Stimulated activated CD8-positive, alpha-beta memory T cell treated with anti-CD3 and anti-CD28 coated beads, Interleukin-4, amount 100 ng/mL, for 24 hours (primary cell): Measurements from ENCODE around the gene BPNT1.
"Not testable (repeated sequence)": the region's sequence is repeated elsewhere in the genome, so short reads cannot be mapped to it uniquely, and the experiment has no call there.

ENCODE experiments used
- DNase-seq: peaks from one replicate; pipeline ENCODE4 v3.0.0-alpha.2; 2020; ENCODE audit warnings: low read depth

Gene BPNT1, protein sequence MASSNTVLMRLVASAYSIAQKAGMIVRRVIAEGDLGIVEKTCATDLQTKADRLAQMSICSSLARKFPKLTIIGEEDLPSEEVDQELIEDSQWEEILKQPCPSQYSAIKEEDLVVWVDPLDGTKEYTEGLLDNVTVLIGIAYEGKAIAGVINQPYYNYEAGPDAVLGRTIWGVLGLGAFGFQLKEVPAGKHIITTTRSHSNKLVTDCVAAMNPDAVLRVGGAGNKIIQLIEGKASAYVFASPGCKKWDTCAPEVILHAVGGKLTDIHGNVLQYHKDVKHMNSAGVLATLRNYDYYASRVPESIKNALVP

DNA sequence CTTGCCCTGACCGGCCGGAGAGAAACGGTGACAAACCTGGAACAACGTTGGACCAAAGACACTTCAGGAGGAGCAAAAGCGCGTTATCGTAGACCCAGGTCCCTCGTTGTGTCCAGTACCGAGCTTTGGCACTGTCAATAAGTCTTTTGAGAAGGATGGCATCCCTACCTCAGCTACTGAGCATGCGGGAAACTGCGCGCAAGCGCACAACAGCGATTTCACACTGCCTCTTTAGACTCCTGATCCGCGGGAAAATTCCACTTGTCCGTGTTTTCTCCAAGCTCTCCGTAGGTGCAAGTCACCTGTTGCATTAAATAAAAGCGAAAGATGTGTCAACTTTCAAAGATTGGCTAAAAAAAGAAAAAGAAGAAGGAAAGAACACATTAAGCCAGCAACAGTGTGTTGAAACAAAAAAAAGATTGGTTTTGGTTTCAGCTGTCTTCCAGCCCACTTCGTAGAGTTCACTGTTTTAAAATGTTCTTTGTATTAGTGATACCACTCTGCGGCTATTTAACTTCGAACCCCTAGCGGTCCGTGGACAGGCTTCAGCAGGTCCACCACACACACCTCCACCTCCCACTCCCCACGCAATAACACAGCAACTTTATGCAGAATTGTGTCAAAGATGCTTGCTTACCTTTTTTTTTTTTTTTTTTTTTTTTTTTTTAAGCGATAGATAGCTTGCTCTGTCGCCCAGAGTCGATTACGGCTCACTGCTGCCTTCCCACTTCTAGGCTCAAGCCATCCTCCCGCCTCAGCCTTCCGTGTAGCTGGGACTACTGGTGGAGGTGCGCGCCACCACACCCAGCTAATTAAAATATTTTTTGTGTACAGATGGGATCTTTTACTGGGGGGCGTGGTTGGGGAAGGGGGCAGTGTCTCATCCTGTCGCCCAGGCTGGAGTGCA, at the start of gene BPNT1:
TSS of gene BPNT1 (minus strand) at position 139 of the 907 bp plus-strand sequence. CDS start 9,942 bp downstream, outside the sequence.
- peak; percentile 93 for DNase-seq

DNA sequence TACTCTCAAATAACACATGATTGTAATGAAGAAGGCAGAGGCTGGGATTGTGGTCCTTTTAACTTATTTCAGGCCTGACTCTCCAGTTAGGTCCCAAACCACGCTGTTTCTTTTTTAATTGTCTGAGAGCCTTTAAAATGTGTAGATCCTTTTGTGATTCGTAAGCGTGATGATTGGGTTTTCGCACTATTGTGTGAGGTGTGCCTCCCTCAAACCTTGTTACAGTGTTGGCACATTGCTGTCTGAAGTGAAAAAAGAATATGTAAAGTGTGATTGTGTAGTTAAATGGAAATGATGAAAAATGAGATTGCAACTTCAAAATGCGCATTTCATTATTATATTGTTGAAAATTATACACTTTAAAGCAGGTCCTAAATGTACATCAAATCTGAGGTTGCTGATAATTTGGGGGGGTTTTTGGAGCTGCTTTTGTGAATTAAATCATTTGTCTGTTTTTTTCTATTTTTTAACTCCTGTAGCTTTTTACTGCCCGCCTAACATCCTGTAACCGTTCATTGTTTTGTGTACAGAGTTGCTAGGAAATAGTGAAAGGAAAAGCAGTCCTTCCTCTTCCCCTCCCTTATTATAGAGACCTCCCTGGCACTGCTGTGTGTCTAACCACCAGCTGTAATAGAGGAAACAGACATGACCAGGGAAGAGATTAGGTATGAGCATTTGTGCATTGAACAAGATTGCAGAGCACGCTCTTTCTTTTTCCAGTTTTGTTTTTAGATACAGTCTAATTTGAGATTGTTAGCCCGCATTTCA, 47.6 kb upstream of the BPNT1 start:
- no peak for DNase-seq

DNA sequence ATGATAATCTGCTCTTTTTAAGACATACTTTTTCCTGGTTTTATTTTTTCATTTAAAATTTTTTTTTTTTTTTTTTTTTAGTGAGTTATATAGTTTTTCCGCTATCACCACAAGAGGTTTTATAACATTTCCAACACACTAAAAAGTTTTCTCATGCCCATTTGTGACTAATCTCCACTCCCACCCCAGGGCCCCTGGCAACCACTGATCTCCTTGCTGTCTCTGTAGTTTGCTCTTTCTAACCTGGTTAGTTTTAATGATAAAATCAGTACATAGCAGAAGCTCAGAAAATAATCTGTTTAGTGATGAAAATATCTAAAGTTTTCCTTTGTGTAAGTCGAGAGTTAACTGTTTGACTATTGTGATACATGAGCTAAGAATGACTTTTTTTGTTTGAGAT, 46.2 kb upstream of the BPNT1 start:
- DNase-seq, result no peak

DNA sequence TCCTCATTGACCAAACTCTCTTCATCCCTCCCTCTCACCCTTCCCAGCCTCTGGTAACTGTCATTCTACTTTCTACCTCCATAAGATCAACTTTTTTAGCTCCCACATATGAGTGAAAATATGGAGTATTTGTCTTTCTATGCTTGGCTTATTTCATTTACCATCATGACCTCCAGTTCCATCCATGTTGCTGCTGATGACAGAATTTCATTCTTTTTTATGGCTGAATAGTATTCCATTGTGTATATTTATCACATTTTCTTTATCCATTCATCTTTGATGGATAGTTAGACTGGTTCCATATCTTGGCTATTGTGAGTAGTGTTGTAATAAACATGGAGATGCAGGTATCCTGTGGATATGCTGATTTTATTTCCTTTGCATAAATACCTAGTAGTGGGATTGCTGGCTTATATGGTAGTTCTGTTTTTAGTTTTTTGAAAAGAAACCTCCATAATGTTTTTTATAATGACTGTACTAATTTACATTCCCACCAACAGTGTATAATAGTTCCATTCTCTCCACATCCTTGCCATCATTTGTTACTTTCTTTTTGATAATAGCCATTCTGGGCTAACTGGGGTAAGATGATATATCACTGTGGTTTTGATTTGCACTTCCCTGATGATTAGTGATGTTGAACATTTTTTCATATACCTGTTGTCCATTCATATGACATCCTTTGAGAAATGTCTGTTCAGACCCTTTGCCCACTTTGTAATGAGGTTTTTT, 40.1 kb upstream of the BPNT1 start:
- no peak for DNase-seq

DNA sequence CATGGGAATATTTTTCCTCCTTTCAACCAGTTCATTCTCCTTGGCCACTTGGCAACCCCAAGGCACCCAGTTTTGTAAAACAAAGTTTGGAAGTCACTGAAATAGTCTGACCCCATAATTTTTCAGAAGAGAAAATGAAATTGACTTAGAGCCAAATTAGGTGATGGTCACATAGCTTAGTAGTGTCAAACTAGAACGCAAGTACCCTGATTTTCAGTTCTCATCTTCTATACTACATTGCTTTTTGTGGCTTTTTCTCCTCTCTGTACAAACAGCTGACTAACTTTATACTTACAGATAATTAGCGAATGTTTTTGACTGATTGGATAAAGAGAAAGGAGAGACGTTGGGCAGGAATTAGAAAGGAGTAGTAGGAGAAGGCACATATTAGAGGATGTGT, 37.5 kb upstream of the BPNT1 start:
- no peak for DNase-seq

DNA sequence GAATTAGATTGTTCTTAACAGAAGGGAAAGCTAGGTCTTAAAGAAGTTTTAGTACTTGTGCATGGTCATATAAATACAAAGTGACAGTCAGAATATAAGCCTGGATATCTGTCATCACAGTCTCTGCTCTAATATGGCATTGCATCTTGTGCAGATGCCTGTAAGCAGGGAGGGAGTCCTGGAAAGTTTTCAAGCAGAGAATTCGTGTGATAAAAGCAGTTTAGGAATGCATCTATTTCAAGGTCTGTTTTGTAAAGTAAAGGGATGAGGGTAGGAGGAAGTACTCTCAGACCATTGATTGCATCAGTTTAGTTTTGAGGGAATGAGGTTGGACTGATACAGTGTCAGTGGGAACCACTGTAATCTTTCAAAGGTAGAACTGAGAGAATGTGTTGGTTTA, 35.0 kb upstream of the BPNT1 start:
- DNase-seq, result no peak

DNA sequence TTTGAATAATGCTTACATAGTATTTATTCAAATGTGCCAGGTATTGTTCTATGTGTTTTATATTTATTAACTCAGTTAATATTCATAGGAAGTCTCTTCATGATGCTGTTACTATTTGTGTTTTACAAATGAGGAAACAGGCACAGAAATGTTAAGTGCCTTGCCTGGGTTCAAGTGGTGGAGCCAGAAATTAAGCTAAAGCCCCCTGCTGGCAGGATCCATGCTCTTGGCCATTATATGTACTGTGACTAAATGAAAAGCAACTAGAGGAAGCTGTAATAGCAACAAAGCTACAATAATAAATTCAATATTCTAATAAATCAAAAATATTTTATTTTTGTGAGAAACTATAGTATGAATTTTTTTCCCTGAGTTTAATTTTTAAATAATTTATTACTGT, 34.3 kb upstream of the BPNT1 start:
- DNase-seq, result no peak

DNA sequence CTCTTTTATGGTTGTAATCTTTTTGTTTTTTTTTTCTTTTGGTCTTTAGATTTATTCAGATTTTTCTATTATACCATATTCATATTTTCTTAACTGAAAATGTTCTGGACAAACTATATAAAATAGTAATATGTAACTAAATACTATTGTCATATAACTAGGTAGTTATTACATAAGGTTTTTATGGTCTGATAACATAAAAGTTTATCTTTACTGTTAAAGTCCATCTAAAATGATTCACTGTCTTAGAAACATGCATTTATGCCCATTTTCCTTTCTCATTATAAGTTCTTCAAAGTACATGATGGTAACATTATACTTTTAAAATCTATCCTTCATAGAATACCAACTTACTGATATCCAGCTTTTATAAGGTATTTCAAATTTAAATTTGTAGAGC, 33.5 kb upstream of the BPNT1 start:
- DNase-seq, result no peak

DNA sequence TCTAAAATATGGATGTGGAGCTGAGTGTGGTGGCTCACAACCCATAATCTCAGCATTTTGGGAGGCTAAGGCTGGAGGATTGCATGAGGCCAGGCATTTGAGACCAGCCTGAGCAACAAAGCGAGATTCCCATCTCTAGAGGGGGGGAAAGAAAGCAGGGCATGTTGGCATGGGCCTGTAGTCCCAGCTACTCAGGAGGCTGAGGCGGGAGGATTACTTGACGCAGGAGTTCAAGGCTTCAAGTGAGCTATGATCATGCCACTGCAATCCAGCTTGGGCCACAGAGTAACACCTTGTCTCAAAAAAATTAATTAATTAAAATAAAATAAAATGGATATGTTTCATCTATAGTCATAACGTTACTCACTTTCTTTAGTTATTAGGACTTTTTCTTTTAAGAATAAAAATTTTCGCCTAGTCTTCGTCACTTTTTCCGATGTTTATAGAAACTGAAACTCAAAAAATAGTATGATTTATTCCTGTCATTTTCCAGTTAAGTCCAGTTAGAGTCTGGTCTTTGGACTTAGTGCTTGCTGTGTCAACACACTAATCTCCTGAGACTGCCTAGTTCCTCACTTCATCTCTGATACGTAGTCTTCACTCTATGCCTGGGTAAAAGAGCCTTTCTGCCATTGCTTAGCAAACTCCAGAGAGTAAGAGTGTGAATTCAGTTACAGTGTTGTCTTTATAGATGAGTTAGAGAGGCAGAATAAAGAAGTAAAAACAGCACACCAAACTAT, 32.4 kb upstream of the BPNT1 start:
- no peak for DNase-seq

DNA sequence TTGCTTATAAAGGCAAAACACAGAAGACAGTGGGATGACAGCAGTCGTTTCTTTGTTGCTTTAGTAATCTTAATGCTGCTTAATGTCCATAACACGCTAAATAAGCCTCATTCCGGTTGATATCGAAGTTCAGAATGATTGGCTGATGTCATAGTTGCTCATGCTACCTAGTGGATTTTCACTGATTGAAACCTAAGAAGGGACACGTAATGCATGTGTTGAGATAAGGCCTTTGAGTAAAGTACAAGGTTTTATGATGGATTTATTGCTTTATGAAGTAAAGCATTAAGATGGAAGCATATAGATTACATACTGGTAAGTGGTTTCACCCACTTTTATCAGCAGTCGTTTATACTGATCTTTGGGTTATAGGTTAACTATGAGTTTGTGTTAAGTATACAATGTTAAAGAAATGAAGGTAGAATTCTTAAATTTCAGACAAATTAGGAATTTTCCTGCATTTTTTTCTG, 29.5 kb upstream of the BPNT1 start:
- no peak for DNase-seq

DNA sequence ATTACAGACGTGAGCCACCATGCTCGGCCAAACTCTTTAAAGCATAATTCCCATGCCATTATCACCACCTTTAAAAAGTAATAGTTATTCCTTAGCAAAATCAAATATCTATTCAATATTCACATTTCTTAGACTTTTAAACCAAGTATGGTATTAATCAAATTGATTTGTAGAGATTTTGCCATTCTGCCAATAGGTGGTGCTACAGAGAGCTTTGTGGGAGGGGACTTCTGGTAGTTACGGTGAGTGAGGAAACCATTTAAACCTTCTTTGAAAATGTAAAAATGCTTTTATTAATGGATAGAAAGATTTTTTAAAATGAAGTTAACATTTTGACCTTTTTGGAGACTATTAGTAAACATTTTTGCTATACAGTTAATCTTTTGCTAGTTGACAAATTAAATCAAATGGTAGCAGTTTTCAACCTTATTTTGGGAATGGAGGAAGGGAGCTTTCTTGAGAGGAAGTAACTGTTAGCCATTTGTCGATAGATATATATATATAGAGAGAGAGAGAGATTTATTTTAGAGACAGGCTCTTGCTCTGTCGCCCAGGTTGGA, 23.6 kb upstream of the BPNT1 start:
- no peak for DNase-seq

DNA sequence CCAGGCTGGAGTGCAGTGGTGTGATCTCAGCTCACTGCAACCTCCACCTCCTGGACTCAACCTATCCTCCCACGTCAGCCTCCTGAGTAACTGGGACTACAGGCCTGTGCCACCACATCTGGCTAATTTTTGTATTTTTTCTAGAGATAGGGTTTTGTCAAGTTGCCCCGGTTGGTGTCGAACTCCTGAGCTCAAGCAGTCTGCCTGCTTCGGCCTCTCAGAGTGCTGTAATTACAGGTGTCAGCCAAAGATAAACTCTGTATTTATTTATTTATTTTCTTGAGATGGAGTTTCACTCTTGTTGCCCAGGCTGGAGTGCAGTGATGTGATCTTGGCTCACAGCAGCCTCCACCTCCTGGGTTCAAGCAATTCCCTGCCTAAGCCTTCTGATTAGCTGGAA, 23.0 kb upstream of the BPNT1 start:
- not testable (repeated sequence) for DNase-seq

DNA sequence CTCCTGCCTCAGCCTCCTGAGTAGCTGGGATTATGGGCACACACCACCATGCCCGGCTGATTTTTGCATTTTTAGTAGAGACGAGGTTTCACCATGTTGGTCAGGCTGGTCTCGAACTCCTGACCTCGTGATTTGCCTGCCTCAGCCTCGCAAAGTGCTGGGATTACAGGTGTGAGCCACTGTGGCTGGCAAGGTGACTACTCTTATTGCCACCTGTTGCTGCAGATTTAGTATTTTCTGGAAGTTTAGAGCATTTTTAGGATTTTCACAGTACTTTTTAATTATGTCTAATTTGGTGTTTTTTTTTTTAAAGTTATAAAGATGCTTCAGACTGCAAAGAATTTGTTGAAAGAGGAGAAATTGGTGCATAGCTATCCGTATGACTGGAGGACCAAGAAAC, 20.9 kb upstream of the BPNT1 start:
- not testable (repeated sequence) for DNase-seq

DNA sequence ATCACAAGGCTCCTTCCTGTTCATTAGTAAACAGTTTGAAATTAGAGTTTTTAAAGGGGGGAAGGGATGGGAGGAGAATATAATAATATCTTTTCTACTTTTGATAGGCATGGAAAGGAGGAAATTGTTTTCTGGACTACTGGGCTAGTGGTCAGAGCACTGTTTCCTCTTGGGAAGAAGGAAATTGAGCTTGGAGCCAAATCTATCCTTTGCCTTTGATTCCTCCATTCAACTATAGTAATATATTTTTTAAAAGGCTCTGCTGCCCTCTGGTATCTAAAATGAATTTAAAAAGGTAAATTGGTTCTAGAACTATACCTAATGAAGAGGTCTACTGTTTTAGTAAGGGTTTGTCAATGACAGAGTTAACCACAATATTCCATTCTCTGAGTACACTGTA, 10.2 kb upstream of the BPNT1 start:
- DNase-seq, result no peak

DNA sequence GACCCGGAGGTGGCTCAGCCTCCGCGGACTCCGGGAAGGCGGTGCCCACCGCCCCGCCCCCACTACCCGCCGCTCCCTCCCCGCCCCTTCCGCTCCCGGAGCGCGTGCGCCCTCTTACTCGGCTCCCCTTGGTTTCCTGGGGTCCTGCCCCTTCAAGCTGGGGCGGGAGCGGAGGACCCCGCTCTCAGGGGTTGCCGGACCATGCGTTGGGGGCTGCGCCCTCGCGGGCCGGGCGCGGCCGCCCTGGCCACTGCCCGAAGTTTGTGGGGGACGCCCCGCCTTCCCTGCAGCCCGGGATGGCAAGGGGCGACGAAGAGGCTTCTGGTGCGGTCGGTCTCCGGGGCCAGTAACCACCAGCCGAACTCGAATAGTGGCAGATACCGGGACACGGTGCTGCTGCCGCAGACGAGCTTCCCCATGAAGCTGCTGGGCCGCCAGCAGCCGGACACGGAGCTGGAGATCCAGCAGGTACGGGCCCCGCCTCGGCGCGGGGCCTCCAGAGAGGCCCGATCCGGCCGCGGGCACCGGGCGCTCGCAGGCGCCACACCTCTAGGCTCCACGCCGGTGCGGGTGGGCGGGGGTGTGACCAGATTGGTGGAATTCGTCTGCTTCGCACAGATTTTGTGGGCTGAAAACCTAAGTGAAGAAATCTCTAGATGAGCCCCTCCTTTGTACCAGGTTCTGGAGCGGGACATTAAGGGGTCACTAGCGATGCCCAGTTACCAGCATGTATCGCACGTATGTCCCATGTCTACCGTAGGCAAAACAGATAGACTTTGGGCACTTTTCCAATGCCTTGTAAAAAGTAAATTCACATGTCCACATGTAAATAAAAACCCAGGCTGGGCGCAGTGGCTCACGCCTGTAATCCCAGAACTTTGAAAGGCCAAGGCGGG, 4.7 kb upstream of the BPNT1 start, which contains the start of gene IARS2:
TSS of gene IARS2 (plus strand) at position 117 of the 896 bp plus-strand sequence. CDS start at position 202, 85 bp downstream.
- peak; percentile 87 for DNase-seq

DNA sequence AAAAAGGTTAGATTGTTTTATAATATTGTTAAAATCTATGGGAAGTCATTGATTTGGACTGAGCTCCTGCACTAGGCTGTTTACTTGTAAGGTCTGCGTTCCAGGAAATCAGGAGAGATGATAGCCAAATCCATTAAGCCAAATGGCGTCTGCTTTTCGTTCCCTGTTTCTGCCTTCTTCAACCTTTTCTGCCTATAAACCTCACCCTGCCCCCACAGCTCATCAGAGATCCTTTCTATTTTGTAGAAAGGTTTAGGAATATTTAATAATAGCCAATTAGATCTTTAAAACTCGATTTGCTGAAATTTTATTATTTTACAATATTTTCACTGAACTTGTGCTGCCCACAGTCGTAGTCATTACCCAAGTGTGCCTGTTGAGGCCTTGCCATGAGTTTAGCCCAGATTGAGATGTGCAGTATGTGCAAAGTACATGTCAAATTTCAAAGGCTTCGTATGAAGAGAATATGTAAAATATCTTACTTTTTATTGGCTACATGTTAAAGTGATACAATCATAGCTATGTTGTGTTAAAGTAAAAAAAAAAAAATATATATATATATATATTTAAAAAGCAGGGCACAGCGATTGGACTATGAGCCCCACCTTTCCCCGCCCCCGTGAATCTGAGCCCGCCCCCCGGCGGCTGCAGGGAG, 3.9 kb upstream of the BPNT1 start:
- no peak for DNase-seq

DNA sequence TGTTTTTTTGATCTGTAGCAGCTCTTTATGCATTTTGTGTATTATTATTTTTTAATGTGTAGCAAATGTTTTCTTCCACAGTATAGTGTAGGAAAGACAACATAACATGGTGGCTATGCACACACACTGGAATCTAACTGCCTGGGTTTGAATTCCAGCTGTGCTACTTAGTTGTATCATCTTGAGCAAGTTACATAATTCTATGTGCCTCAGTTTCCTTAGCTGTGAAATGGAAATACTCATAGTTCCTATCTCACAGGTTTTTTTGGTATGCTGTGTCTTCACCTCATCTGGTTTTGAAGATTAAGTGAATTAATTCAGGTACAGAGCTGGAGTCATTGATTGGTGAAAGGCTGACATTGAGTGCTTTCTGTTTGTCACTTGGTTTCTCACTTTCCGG, 3.1 kb upstream of the BPNT1 start:
- DNase-seq, result no peak

DNA sequence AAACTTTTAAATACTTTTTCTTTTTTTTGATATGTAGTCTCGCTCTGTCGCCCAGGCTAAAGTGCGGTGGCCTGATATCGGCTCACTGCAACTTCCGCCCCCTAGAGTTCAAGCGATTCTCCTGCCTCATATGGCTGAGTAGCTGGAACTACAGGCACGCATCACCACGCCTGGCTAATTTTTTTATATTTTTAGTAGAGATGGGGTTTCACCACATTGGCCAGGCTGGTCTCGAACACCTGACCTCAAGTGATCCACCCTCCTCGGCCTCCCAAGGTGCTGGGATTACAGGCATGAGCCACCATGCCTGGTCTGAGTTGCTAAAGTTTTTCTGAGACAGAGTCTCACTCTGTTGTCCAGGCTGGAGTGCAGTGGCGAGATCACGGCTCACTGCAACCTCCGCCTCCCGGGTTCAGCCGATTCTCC, 3.3 kb downstream of the BPNT1 start:
- not testable (repeated sequence) for DNase-seq

DNA sequence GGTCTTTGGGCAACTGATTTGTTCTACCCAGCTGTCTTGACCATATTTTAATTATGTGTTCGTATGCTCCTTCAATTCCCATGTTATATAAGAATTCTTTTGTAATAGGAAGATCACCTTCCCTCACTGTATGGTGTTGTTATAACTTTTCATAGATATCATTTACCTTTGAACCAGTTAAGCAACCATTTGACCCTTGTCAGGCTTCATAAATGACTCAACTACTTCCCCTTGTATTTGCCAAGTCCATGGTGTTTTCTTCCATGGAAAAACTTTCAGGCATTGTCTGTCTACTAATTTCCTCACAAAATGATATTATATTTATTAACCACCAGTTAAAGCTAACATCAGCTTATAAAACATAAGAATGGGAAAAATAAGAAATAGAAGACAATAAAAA, 5.1 kb downstream of the BPNT1 start:
- DNase-seq, result no peak
